Hepatocyte (in vitro differentiated cells): ENCODE results near the gene CCNB3. TPM values are rescaled to one million over a fixed set of nuclear protein-coding genes. Genes with fewer than 3 reads are reported as not detected.
A peak's percentile ranks its signal among the peaks of the same experiment; 100 is the strongest.

ENCODE experiments used
- DNase-seq: peaks from one replicate; pipeline ENCODE4 v3.0.0-alpha.2; 2016; ENCODE audit warnings: low spot score
- H2AFZ ChIP-seq: fragments of 200-600 bp; sonication (generic); 2 replicates; pipeline ENCODE4 v1.6.0; 2016; ENCODE audit warnings: antibody characterized with exemption, mild to moderate bottlenecking
- H3K27ac ChIP-seq: fragments of 200-600 bp; sonication (generic); 2 replicates; pipeline ENCODE4 v1.5.1; 2016; ENCODE audit warnings: mild to moderate bottlenecking
- H3K27me3 ChIP-seq: fragments of 200-600 bp; sonication (generic); 2 replicates; pipeline ENCODE4 v1.6.1; 2016
- H3K36me3 ChIP-seq: fragments of 200-600 bp; sonication (generic); replicated peaks from 2 replicates; pipeline ENCODE4 v1.5.1; 2016; ENCODE audit warnings: low read depth; ENCODE audit not compliant: insufficient read depth
- H3K4me1 ChIP-seq: fragments of 200-600 bp; sonication (generic); 2 replicates; pipeline ENCODE4 v1.5.1; 2016; ENCODE audit warnings: mild to moderate bottlenecking, moderate library complexity; ENCODE audit not compliant: insufficient read depth
- H3K4me2 ChIP-seq: fragments of 200-600 bp; sonication (generic); 2 replicates; pipeline ENCODE4 v1.6.0; 2016
- H3K4me3 ChIP-seq: fragments of 200-600 bp; sonication (generic); 2 replicates; pipeline ENCODE4 v1.5.1; 2016; ENCODE audit warnings: mild to moderate bottlenecking
- H3K79me2 ChIP-seq: fragments of 200-600 bp; sonication (generic); 2 replicates; pipeline ENCODE4 v1.6.0; 2017; ENCODE audit warnings: mild to moderate bottlenecking
- H3K9me2 ChIP-seq: fragments of 200-600 bp; sonication (generic); replicated peaks from 2 replicates; pipeline ENCODE4 v1.6.0; 2017; ENCODE audit warnings: mild to moderate bottlenecking; ENCODE audit not compliant: insufficient read depth
- H3K9me3 ChIP-seq: fragments of 200-600 bp; sonication (generic); 2 replicates; pipeline ENCODE4 v1.5.1; 2016; ENCODE audit warnings: low read depth, mild to moderate bottlenecking
- H4K20me1 ChIP-seq: fragments of 200-600 bp; sonication (generic); 2 replicates; pipeline ENCODE4 v1.6.0; 2016; ENCODE audit warnings: mild to moderate bottlenecking; ENCODE audit not compliant: insufficient read depth, poor library complexity, severe bottlenecking
- EZH2 ChIP-seq: fragments of 200-600 bp; sonication (generic); IDR thresholded peaks from 2 replicates; pipeline ENCODE4 v1.6.1; 2016; ENCODE audit warnings: antibody characterized with exemption, mild to moderate bottlenecking, borderline replicate concordance
- EZH2phosphoT487 ChIP-seq: fragments of 200-600 bp; sonication (generic); IDR thresholded peaks from one replicate; pipeline ENCODE4 v1.6.1; 2018; ENCODE audit warnings: antibody characterized with exemption, mild to moderate bottlenecking, low read depth, moderate library complexity; ENCODE audit not compliant: unreplicated experiment, severe bottlenecking
- WGBS: methylation state at CpG from one replicate; pipeline ENCODE4 v1.1.6; 2016; ENCODE audit warnings: low lambda C conversion rate; ENCODE audit errors: missing lambda C conversion rate; 5-methylcytosine and 5-hydroxymethylcytosine counted together
- polyA plus RNA-seq: library from polyadenylated mRNA; unstranded; fragments of >200 nt; fragmentation: Nextera tagmentation; extraction: Ambion mirVana; gene quantifications from 2 replicates; pipeline ENCODE4 v1.2.1, GENCODE V29; 2016
- total RNA-seq: library from RNA; depleted of rRNA; stranded (reverse); fragments of >200 nt; gene quantifications from 2 replicates; pipeline ENCODE4 v1.2.3, GENCODE V29; 2014
- TF ChIP-seq, protein P1 (sequence below): fragments of 200-600 bp; sonication (generic); IDR thresholded peaks from 2 replicates; pipeline ENCODE4 v1.5.1; 2016; ENCODE audit warnings: antibody characterized with exemption, mild to moderate bottlenecking; ENCODE audit not compliant: poor library complexity

The CCNB3 gene
- total and polyA plus RNA-seq, 2 experiments from 2014 or later = 0.13 to 0.23 TPM

DNA sequence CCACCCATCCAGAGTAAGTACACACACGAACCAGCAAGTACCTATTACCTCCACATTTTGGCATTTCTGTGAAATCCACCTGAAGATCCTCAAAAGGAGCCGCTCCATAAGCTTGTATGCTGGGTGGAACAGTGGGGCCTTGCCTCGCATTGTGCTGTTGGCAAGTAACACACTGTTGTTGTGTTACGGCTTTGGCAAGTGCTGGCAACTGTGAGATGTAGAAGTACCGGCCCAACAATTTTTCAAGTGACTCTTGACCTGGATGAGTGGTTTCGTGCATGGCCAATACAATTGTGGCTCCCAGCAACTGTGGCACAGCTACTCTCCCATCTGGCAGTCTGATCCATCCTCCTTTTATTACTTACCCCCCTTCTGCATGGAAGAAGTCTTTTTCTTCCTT lies 128.7 kb downstream of the CCNB3 start:
- Histone ChIP-seq H3K4me2 (no peak overlapping the region), H3K79me2 (no peaks in the 10 kb centered on the region), H3K4me1 (no peaks in the 10 kb centered on the region), H3K9me2 (no peaks in the 10 kb centered on the region), H4K20me1 (no peaks in the 10 kb centered on the region), H3K4me3 (no peak overlapping the region), H3K27me3 (no peaks in the 10 kb centered on the region), H3K27ac (no peak overlapping the region), H3K9me3 (no peaks in the 10 kb centered on the region), H2AFZ (no peak overlapping the region), H3K36me3 (no peaks in the 10 kb centered on the region)
- TF ChIP-seq, protein P1, sequence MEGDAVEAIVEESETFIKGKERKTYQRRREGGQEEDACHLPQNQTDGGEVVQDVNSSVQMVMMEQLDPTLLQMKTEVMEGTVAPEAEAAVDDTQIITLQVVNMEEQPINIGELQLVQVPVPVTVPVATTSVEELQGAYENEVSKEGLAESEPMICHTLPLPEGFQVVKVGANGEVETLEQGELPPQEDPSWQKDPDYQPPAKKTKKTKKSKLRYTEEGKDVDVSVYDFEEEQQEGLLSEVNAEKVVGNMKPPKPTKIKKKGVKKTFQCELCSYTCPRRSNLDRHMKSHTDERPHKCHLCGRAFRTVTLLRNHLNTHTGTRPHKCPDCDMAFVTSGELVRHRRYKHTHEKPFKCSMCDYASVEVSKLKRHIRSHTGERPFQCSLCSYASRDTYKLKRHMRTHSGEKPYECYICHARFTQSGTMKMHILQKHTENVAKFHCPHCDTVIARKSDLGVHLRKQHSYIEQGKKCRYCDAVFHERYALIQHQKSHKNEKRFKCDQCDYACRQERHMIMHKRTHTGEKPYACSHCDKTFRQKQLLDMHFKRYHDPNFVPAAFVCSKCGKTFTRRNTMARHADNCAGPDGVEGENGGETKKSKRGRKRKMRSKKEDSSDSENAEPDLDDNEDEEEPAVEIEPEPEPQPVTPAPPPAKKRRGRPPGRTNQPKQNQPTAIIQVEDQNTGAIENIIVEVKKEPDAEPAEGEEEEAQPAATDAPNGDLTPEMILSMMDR = no peak
- TF ChIP-seq EZH2 = no peak
- WGBS = 82% methylated on average over 6 of the region's 6 CpGs
- no peak for DNase-seq

DNA sequence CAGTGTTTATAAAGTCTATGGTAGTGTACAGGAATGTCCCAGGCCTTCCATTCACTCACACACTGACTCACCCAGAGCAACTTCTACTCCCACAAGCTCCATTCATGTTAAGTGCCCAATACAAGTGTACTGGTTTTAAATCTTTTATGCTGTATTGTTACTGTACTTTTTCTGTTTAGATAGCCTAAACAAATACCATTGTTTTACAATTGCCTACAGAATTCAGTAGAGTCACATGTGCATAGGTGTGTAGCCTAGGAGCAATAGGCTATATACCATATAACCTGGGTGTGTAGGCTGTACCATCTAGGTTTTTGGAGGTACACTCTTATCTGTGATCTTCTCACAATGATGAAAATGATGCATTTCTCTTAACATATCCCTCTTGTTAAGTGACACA lies 139.4 kb downstream of the CCNB3 start:
- no peaks in the 10 kb centered on the region for H3K36me3 ChIP-seq
- H3K4me3 ChIP-seq = no peak overlapping the region
- no peaks in the 10 kb centered on the region for H3K9me2 ChIP-seq
- no peak for DNase-seq
- TF ChIP-seq EZH2 (no peak), EZH2phosphoT487 (no peak)
- TF ChIP-seq, protein P1 = no peak
- H3K27ac ChIP-seq = no peak overlapping the region
- H3K79me2 ChIP-seq = no peaks in the 10 kb centered on the region
- no peaks in the 10 kb centered on the region for H3K9me3 ChIP-seq
- no peaks in the 10 kb centered on the region for H4K20me1 ChIP-seq
- H3K27me3 ChIP-seq = no peaks in the 10 kb centered on the region
- H3K4me2 ChIP-seq = no peak overlapping the region
- H2AFZ ChIP-seq = no peak overlapping the region
- H3K4me1 ChIP-seq = no peaks in the 10 kb centered on the region

DNA sequence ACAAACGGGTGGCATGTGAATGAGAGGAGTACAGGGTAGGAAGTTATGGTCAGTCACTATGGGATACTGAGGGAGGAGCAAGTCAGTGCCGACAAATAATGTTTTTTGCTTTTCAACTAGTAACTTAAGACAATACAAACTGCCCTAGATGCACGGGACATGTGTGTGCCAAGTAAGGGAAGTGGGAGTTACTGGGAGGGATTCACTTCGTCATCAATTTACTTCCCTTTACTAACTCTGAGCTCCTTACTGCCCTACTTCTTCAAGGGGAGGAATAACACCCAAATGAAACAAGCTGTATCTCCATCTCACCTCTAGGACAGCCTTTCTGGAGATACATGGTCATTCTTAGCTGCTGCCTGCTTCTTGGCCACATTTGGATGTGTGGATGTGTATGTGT lies 168.4 kb downstream of the CCNB3 start:
- Histone ChIP-seq H3K4me1 (no peaks in the 10 kb centered on the region), H3K9me2 (no peaks in the 10 kb centered on the region), H3K27ac (no peak overlapping the region), H3K4me3 (no peak overlapping the region), H3K36me3 (no peaks in the 10 kb centered on the region), H3K9me3 (no peaks in the 10 kb centered on the region), H3K27me3 (no peaks in the 10 kb centered on the region), H3K4me2 (no peak overlapping the region), H2AFZ (no peak overlapping the region), H3K79me2 (no peaks in the 10 kb centered on the region), H4K20me1 (no peaks in the 10 kb centered on the region)
- no peak for DNase-seq
- TF ChIP-seq, protein P1 = no peak
- TF ChIP-seq EZH2phosphoT487 = no peak
- TF ChIP-seq EZH2 = no peak
- 64% methylated on average over 4 of the region's 4 CpGs for WGBS

DNA sequence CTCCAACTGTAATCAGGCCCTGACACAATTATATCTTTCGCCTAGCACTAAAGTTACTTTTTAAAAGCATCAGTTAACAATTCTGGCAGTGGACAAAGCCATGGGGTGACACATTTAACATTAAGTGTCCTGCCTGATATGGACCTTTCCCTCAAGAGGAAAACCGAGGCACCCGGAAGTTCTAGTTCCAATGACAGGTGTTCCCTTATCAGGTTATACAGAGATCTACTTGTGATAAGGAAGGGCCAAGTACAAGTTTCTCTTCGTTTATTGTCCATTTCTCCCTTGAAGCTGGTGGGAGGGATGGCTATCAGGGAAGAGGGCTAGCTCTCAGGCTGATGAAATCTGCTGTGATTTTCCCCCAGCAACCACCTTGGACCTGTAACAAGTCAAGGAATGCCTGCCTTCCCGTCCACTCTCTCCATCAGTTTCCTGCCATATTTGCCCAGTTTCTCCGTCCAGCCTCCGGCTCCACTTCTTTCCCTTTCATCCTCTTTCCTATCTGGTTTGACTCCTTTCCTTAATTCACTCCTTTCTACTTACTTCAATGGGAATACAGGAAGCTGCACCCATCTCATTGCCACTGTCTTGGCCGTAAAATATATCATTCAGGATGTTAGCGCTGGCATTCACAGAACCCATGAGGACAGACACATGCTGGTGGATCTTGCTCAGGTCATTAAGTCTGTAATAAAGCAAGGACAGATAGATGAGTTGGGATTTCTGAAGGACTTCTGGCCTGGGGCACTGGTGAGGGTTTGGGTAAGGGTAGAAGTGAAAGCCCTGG lies 171.1 kb downstream of the CCNB3 start:
- Histone ChIP-seq H2AFZ (no peak overlapping the region), H3K27ac (no peak overlapping the region), H3K4me3 (no peak overlapping the region), H3K79me2 (no peaks in the 10 kb centered on the region), H3K9me2 (no peaks in the 10 kb centered on the region), H4K20me1 (no peaks in the 10 kb centered on the region), H3K4me1 (no peaks in the 10 kb centered on the region), H3K9me3 (no peaks in the 10 kb centered on the region), H3K4me2 (no peak overlapping the region), H3K36me3 (no peaks in the 10 kb centered on the region), H3K27me3 (no peaks in the 10 kb centered on the region)
- TF ChIP-seq EZH2 (no peak), EZH2phosphoT487 (no peak)
- TF ChIP-seq, protein P1 = no peak
- 81% methylated on average over 9 of the region's 9 CpGs for WGBS
- DNase-seq = peak; percentile 4
